HG03575 (cell line): Measurements from ENCODE around the gene KIAA1191.
A peak's percentile ranks its signal among the peaks of the same experiment; 100 is the strongest.

Source experiments
- ATAC-seq: cut with Tn5 transposase; IDR thresholded peaks from one replicate; pipeline ENCODE4 v1.9.1; 2021; ENCODE audit not compliant: unreplicated experiment, insufficient number of reproducible peaks, low FRiP score; ENCODE audit errors: extremely low read depth

The KIAA1191 gene

DNA sequence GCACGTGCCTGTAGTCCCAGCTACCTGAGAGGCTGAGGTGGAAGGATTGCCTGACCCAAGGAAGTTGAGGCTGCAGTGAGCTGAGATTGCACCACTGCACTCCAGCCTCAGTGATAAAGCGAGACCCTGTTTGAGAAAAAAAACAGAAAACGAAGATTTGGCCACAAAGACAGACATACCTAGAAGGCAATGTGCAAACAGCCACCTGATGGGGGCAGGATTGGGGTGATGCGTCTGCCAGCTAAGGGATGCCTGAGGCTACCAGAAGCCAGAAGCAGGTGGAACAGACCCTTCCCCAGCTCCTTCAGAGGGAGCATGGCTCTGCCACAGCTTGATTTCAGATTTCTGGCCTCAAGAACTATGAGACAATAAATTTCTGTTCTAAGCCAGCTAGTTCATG is 29.9 kb upstream of the KIAA1191 start:
- no peak for ATAC-seq

DNA sequence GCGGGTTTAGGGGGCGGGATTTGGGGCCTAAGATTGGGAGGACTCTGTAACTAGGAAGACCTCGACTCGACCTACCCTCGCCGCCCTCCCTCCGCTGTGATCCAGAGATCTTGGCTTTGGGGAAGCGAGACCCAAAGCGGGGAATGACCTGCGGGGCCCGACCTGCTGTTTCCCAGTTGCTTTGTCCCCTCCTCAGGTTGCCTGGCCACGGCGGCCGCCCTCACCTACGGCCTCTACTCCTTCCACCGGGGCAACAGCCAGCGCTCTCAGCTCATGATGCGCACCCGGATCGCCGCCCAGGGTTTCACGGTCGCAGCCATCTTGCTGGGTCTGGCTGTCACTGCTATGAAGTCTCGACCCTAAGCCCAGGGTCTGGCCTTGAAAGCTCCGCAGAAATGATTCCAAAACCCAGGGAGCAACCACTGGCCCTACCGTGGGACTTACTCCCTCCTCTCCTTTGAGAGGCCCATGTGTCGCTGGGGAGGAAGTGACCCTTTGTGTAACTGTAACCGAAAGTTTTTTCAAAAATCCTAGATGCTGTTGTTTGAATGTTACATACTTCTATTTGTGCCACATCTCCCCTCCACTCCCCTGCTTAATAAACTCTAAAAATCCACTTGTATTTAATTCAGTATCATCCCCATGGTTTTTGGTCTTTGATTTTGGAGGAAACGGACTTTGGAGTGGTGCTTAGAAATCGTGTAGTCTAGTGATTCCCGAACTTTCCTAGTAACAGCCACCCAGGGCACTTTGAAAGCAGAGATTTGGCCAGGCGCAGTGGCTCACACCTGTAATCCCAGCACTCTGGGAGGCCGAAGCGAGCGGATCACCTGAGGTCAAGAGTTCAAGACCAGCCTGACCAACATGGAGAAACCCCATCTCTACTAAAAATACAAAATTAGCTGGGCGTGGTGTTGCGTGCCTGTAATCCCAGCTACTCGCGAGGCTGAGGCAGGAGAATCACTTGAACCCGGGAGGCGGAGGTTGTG is 27.9 kb upstream of the KIAA1191 start:
- ATAC-seq: peak; percentile 8

DNA sequence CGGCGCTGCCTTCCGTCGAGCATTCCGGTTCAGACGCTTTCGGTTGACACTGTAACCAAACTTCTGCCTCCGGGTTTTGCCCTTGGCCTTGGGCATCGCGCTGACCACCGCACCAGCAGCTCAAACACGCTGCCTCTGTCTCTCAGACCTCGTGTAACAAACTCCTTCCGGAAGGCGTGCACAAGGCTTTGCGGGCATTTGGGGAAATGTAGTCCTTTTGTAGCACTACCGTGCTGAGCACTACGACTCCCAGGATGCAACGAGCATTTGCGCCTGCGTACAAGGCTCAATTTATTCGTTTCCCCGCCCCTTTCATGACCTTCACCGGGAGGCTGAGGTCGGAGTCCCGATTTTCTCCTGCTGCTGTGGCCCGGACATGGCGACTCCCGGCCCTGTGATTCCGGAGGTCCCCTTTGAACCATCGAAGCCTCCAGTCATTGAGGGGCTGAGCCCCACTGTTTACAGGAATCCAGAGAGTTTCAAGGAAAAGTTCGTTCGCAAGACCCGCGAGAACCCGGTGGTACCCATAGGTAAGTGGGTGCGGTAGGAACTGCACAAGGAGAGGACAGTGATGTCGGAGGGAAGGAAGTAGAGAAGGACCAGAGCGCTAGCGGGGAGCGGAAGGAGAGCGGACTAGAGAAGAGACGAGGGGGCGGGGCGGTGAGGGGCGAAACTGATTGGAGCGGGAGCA is 27.0 kb upstream of the KIAA1191 start, which contains the start of the genes HIGD2A and NOP16:
TSS of gene HIGD2A (plus strand) at position 308 of the 691 bp plus-strand sequence. CDS start at position 377, 69 bp downstream.
TSS of gene NOP16 (minus strand) at position 155 of the 691 bp plus-strand sequence. CDS start at position 96, 59 bp downstream.
- ATAC-seq: peak; percentile 66

DNA sequence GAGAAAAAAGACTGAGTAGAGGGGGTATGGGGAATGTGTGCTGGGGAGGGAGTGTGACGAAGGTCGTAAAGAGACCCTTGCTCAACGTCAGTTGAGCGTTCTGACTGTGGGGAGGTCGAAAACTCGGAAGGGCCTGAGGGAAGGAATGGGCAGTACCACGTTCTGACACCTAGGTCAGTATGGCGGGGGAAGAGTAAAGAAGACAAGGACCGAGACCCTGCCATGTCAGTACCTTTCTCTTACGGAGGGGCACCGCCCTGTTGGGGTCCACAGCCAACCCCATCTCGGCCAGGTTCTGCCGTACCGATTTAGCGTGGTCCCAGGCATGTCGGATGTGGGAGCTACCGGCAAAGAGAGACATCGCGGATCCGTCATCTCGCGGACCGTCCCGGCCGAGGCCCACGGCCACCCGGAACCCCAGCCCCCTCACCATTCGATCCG is 26.5 kb upstream of the KIAA1191 start:
- no peak for ATAC-seq

DNA sequence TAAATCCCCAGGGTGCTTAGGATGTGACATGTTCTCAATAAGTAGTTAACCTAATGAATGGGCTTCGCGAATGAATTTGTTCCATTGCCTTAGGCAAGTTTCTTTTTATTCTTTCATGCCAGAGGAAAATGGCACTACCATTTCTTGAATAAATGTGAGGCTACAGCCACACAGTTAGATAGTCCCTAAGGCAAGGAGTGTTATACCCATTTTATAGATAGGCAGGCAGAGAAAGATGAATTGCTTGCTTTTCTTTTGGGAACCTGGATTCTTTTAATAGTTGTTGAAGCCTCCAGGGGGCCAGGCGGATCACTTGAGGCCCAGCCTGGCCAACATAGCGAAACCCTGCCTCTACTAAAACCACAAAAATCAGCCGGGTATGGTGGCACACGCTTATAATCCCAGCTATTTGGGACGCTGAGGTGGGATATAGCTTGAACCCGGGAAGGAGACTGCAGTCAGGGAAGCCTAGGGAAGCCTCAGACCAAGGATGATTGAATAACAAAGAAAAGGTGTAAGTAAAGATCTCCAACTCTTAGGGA is 25.9 kb upstream of the KIAA1191 start:
- no peak for ATAC-seq

DNA sequence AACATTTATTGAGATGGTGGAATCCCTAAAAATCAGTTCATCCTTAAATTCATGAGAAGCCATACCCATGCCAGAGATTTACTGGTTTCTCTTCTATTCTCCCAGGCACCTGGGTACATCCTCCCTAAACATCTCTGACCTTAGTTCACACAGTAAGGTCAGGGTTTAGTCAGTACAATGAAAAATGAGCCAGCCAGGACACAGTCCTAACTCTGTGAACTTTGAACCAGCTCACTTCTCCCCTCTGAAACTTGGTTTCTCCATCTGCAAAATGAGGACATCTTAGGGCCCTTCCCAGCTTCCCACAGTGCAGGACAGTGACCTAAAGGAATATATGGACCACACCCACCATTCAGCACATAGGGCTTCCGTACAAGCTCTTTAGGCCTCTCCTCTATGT is 24.9 kb upstream of the KIAA1191 start:
- ATAC-seq: no peak

DNA sequence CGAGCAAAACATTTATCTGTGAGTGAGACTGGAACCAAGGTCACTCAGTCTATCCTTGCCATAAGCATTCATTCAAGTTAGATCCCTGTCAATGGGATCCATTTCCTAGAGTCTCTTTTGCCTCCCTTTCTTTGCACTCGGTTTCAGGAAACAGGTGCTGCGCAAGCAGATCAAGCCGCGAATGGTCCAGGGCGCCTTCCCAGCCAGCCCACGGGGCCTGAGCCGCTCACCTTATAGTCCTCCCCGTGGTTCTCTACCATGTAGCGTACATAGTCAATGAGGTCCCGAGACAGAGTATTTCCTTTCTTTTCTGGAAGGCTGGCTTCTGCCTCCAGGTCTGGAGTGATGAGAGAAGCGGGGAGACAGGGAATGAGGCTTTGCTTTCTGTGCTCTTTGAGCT is 23.4 kb upstream of the KIAA1191 start:
- ATAC-seq: no peak

DNA sequence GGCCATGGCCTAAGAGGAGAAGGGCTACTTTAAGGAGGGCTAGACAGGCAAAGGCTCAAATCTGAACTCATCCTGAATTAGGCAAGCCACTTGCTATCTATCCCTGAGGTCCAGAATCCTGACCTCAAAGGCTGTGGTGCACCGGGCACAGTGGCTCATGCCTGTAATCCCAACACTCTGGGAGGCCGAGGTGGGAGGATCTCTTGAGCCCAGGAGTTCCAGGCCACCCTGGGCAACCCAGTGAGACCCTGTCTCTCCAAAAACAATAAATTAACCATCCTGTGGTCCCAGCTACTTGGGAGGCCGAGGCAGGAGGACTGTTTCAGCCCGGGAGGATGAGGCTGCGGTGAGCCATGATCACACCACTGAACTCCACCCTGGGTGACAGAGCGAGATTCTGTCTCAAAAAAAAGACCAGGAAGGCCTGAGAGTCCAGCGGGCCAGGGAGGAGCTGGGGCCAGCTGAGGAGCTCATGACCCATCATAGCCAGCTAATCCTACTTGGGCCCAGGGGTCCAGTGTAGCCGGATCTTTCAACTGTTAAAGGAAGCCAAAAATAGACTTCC is 22.9 kb upstream of the KIAA1191 start:
- no peak for ATAC-seq

DNA sequence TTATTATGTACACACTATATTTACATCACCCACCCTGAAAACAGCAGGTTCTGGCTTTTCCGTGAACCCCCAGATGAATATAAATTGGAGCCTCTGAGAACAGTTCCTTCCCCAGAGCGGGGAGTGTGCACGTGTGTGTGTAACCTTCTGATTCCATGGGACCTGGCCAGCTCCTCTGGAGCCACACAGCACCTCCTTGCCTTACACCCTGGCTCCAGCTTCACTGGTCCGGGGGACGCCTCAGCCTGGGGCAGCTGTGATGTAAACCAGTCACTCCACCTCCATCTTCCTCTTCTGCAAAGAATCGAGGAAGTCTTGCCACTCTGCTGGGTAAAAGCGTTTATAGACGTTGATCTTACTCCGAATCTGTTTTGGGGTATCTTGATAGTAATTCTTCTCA is 22.4 kb upstream of the KIAA1191 start:
- no peak for ATAC-seq

DNA sequence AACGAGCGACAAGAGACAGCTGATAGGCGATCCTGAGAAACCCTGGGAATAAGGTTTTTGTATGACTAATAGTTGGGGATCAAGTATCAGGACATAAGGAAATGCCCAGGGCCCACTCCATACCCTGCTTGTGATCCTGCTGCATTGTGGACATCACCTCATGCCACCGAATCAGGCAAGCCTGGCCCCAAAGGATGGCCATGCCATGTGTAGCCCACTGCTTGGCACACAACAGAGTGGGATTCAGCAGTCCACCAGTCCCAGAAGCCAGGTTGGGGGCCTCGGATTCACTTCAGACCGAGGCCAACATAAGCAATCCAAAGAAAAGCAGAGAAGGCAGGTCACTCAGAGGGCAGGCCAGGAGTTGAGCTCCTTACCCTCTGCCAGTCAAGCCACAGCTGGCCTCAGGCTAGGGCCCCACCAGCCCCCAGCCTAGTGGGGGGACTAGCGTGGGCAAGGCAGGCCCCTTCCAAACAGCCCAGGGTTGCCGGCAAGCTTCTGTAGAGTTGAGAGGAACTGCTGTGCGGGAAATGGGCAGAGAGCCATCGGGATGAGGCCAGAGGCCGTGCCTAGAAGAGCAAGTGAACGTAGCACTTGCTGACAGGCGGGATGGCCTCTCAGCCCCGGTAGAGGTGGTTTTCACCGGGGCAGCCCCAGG is 21.8 kb upstream of the KIAA1191 start:
- ATAC-seq: no peak

DNA sequence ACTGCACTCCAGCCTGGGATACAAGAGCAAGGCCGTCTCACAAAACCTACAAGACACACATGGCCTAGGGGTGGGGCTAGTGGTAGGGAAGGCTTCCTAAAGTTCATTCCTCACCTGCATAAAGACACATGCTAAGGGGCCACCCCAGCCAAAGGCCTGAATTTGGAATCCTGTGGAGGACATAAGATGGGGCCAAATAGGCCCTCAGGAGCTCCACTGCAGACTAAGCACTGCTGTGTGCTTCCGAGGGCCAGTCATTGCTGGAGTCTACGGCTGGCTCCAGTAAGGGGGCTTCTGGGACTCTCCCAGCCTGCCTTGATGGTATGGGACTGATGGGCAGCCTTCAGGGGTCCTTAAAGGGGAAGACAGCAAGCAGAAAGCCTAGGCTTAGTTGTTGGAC is 21.2 kb upstream of the KIAA1191 start:
- no peak for ATAC-seq

DNA sequence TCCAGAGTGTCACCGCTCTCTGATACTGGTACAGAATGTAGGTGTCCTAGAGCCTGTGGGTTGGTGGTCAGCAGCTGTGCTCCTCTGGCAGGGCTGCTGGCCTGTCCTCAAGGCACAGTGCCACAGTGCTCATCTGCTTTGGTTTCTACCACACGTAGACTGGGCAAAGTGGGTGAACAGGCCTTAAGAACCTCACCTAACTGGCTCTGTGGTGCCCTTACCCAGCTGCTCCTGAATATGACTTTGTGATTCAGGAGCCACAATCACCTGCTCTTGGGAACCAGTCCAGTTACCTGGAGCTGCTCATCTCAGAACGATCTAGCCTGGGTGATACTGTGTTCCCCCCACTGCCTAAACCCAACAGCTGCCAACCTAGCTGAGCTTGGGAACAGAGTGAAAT is 20.4 kb upstream of the KIAA1191 start:
- ATAC-seq: no peak

DNA sequence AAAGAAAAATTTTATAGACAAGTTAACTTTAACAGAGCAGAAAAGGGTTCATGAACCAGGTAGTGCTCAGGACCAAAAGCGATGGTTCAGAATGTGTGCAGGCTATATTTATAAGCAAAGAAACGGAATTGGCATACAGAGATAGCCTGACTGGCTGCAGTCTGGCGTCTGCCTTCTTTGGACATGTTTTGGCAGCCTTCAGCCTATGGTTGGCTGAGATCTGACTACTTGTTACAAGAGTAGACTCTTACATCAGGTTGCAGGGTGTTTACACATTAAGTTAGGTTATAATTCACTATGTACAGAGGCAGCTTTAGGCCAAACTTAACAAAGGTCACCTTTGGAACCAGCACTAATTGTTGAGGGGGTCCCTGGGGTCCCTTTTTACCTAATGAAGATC is 19.9 kb upstream of the KIAA1191 start:
- no peak for ATAC-seq

DNA sequence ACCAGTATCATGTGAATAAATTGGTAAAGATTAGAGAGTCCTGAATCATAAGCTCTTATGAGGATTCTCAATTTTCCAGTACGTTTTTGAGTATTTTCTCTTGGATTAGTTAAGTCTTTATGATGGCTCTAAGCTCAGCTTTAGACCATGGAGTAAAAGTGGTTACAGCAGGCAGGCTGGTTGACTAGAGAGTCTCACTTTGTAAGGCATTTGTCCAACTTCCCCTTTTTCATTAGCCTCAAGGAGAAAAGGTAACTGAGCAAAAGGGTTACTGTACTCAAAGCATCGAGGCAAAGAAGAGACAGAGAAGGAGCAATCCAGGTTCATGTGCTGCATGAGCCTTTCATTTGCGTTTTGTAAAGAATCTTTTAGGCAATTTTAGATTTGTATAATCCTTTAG is 18.3 kb upstream of the KIAA1191 start:
- ATAC-seq: no peak

DNA sequence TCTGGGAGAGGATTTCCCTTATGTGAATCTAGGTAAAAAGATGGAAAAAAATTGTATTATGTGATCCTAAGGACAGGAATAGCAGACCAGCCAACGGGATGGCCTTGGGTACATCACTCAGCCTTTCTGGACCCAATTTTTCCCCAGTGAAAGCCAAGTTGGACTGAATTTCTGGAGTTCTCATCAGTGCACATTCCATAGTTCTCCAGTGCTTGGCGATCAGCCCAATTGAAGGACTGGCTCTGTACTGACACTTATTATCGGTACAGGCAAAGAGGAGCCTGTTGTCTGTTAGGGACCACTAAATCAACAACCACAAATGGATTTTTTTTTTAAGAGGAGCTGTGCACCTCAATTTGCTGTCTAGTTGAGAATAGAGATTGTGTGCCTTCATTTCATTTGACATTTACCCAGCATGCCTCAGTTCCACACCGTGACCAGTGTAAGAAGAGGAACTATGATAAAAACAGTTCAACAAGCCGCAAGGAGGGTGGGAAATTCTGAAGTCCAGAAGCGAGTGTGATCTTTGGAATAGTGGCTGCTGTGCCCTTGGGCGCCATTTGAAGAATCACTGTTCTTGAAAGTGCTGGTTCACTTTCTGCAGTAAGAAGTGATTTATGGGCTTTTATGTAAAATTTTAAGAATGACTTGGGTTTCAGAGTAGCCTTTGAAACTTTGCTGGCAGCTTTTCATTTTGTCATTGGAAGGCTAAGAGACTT is 11.7 kb upstream of the KIAA1191 start:
- no peak for ATAC-seq

DNA sequence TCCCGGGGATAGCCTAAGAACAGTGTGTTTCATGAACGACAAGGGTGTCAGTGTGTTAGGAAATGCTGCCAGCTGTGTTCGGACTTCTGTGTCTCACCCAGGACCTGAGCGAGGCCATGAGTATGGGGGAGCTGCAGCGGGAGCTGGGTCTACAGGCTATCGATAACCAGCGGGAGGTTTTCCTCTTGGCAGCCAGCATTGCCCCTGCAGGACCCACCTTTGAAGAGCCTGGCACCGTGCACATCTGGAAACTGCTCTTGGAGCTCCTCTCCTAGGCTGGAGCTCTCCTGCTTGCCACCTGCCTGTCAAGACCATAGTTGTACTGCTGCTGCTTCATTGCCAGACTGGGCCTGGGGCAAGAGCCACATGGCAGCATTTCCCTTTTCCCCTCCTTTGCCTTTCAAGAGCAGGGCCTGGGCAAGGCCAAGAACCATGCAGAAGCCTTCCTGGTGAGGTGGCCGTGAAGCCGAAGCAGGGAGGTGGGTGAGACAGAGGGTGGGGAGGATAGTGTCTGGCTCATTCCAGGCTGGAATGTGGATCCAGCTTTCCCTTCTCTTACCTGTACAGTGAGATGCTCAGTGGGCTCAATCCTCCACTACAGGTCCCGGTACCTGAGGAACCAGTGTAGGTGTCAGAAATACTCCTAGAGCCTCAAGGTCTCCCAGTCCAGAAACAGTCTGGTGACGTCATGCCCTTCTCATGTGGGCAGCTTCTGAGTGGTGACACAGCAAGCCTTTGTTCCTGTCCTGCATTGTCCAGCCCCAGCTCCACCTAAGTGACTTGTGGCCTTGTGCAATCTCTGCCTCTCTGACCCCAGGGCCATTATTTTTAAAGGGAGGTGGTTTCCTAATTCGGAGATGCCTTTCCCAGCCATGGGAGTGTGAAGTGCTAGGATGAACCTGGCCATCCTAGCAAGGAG is 10.3 kb upstream of the KIAA1191 start:
- no peak for ATAC-seq

DNA sequence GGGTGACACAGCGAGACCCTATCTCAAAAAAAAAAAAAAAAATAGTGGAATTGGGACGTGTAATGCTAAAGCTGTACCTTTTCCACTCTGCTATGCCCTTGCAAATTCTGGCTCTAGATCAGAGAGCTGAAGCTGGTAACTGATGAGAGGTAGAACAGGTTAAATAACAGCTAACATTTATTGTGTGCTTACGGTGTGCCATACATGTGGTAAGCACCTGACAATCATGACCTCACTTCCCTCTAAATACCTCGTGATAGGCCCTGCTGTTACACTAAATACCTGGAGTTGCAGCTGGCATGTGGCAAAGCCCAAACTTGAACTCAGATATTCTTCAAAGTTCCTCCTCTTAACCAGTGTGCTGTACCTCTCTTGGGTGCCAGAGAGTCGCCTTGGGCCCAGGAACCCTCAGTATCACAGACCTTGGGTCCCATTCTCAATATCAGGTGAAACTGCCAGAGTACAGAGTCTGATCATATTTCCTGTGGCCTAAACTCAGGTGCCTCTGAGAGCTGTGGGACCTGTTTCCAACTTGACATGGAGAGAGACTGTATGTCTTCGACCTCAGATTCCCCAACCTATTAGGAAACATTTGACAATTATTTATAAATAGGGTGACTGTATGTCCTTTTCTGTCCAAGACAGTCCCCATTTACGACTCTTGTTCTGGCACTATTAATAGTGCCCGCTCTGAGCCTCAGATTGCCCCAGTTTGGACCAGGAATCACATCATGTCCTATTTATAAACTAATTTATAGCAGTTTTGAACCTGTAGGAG is 8.6 kb upstream of the KIAA1191 start:
- ATAC-seq: no peak
